IMR-90 (cell line): ENCODE measurements around the gene GHDC. TPM values are rescaled to one million over a fixed set of nuclear protein-coding genes. Genes with fewer than 3 reads are reported as not detected.

Experiments used
- ATAC-seq: fragments of 200-7000 bp; cut with Tn5 transposase; 2 replicates; pipeline ENCODE4 v1.9.1; 2020; ENCODE audit warnings: low read depth, mild to moderate bottlenecking, moderate library complexity
- BruUV-seq: library from RNA; stranded (reverse); fragments of 400-500 nt; replicated peaks from 2 replicates; lab custom pipeline; 2021; lab: Mats Ljungman, UMichigan
- CTCF ChIA-PET: fragments of 300-600 bp; formaldehyde crosslinking; extraction: SDS; loops from one replicate; lab custom pipeline; 2021; ENCODE audit warnings: antibody characterized with exemption; lab: Yijun Ruan, JAX
- POLR2A ChIA-PET: fragments of 300-600 bp; sonication (Branson Sonifier 250); formaldehyde crosslinking; loops from one replicate; lab custom pipeline; 2022; ENCODE audit warnings: antibody characterized with exemption; ENCODE audit not compliant: unreplicated experiment; lab: Charles Lee
- DNase-seq: peaks from one replicate; pipeline ENCODE4 v3.0.0; 2013
- H2AFZ ChIP-seq: replicated peaks from 2 replicates; pipeline ENCODE3; 2013; ENCODE audit warnings: low read length, mild to moderate bottlenecking; ENCODE audit not compliant: poor library complexity
- H2AK5ac ChIP-seq: 2 replicates; pipeline ENCODE4 v1.6.1; 2013; ENCODE audit warnings: low read depth, low read length, inconsistent platforms
- H2AK9ac ChIP-seq: replicated peaks from 2 replicates; pipeline ENCODE3; 2013; ENCODE audit warnings: mild to moderate bottlenecking, low read depth, low read length, moderate library complexity; ENCODE audit not compliant: poor library complexity
- H2BK120ac ChIP-seq: 2 replicates; pipeline ENCODE4 v1.6.1; 2013; ENCODE audit warnings: low read depth, low read length, inconsistent platforms
- H2BK15ac ChIP-seq: 3 replicates; pipeline ENCODE4 v1.6.1; 2013; ENCODE audit warnings: low read depth, low read length, inconsistent platforms
- H2BK20ac ChIP-seq: 2 replicates; pipeline ENCODE4 v1.6.1; 2013; ENCODE audit warnings: low read depth, mild to moderate bottlenecking, inconsistent platforms, low read length, moderate library complexity
- H2BK5ac ChIP-seq: 2 replicates; pipeline ENCODE4 v1.6.1; 2013; ENCODE audit warnings: mild to moderate bottlenecking, low read depth, low read length, inconsistent platforms; ENCODE audit not compliant: poor library complexity, severe bottlenecking
- H3K14ac ChIP-seq: replicated peaks from 2 replicates; pipeline ENCODE4 v1.6.1; 2013; ENCODE audit warnings: low read depth, low read length, inconsistent platforms
- H3K18ac ChIP-seq: 2 replicates; pipeline ENCODE4 v1.6.1; 2013; ENCODE audit warnings: low read depth, low read length, control low read depth
- H3K23ac ChIP-seq: 2 replicates; pipeline ENCODE4 v1.6.1; 2013; ENCODE audit warnings: low read depth, low read length, inconsistent platforms
- H3K27ac ChIP-seq: 2 replicates; pipeline ENCODE4 v1.5.1; 2013; ENCODE audit warnings: mild to moderate bottlenecking, control low read depth, low read length; ENCODE audit not compliant: insufficient read depth
- H3K27me3 ChIP-seq: 2 replicates; pipeline ENCODE4 v1.6.1; 2013; ENCODE audit warnings: low read length; ENCODE audit not compliant: control insufficient read depth, insufficient read depth
- H3K36me3 ChIP-seq: 2 replicates; pipeline ENCODE4 v1.6.1; 2013; ENCODE audit warnings: low read length, mixed read lengths; ENCODE audit not compliant: control insufficient read depth, insufficient read depth
- H3K4ac ChIP-seq: 2 replicates; pipeline ENCODE4 v1.6.1; 2013; ENCODE audit warnings: low read depth, low read length, inconsistent platforms
- H3K4me1 ChIP-seq: 2 replicates; pipeline ENCODE4 v1.6.1; 2013; ENCODE audit warnings: low read length, mixed read lengths; ENCODE audit not compliant: control insufficient read depth, insufficient read depth
- H3K4me2 ChIP-seq: 2 replicates; pipeline ENCODE4 v1.6.1; 2013; ENCODE audit warnings: low read depth, mild to moderate bottlenecking, control low read depth, low read length, moderate library complexity
- H3K4me3 ChIP-seq: 2 replicates; pipeline ENCODE4 v1.5.1; 2013; ENCODE audit warnings: low read depth, mild to moderate bottlenecking, control low read depth, low read length, moderate library complexity; ENCODE audit not compliant: insufficient read depth
- H3K56ac ChIP-seq: 2 replicates; pipeline ENCODE4 v1.6.1; 2013; ENCODE audit warnings: low read length, inconsistent platforms; ENCODE audit not compliant: insufficient read depth; ENCODE audit errors: extremely low read depth
- H3K79me1 ChIP-seq, 2 experiments: 2 replicates each; pipeline ENCODE4 v1.6.1; 2013; ENCODE audit warnings: low read length in 2 of 2, inconsistent platforms in 1 of 2, low read depth in 1 of 2
- H3K9ac ChIP-seq: 2 replicates; pipeline ENCODE4 v1.6.1; 2013; ENCODE audit warnings: low read depth, low read length, control low read depth
- H3K9me1 ChIP-seq: 2 replicates; pipeline ENCODE4 v1.6.1; 2013; ENCODE audit warnings: low read length, inconsistent platforms; ENCODE audit not compliant: insufficient read depth
- H3K9me3 ChIP-seq: 2 replicates; pipeline ENCODE4 v1.6.1; 2013; ENCODE audit warnings: low read length; ENCODE audit not compliant: control insufficient read depth, insufficient read depth
- H4K20me1 ChIP-seq: 2 replicates; pipeline ENCODE4 v1.6.1; 2013; ENCODE audit warnings: low read length, inconsistent platforms; ENCODE audit not compliant: insufficient read depth
- H4K5ac ChIP-seq: 2 replicates; pipeline ENCODE4 v1.6.1; 2013; ENCODE audit warnings: mild to moderate bottlenecking, low read depth, low read length, control low read depth
- H4K8ac ChIP-seq, 2 experiments: 2 replicates each; pipeline ENCODE4 v1.6.1; 2013; ENCODE audit warnings: low read depth in 2 of 2, low read length in 2 of 2, control low read depth in 1 of 2, inconsistent platforms in 1 of 2
- H4K91ac ChIP-seq: 2 replicates; pipeline ENCODE4 v1.6.1; 2013; ENCODE audit warnings: low read depth, low read length, inconsistent platforms; ENCODE audit not compliant: insufficient read depth
- CTCF ChIP-seq: conservative IDR thresholded peaks from 2 replicates; pipeline ENCODE4 v1.5.1; 2012; ENCODE audit warnings: mild to moderate bottlenecking, low read depth, low read length, improper control_type of control experiment
- MAFK ChIP-seq: IDR thresholded peaks from 2 replicates; pipeline ENCODE4 v1.6.1; 2012; ENCODE audit warnings: low read depth, low read length, improper control_type of control experiment
- MXI1 ChIP-seq: IDR thresholded peaks from 2 replicates; pipeline ENCODE4 v1.6.1; 2012; ENCODE audit warnings: low read depth, mild to moderate bottlenecking, low read length, moderate library complexity, borderline replicate concordance
- NFE2L2 ChIP-seq: fragments of 150-350 bp; IDR thresholded peaks from 2 replicates; pipeline ENCODE4 v1.6.1; 2016; ENCODE audit warnings: low read depth, mild to moderate bottlenecking, low read length
- RAD21 ChIP-seq: IDR thresholded peaks from 2 replicates; pipeline ENCODE4 v1.6.1; 2012; ENCODE audit warnings: low read length, improper control_type of control experiment
- RCOR1 ChIP-seq: IDR thresholded peaks from 2 replicates; pipeline ENCODE4 v1.6.1; 2012; ENCODE audit warnings: mild to moderate bottlenecking, low read length, improper control_type of control experiment; ENCODE audit not compliant: insufficient replicate concordance
- SMC3 ChIP-seq: fragments of 150-350 bp; IDR thresholded peaks from 2 replicates; pipeline ENCODE4 v1.6.1; 2016; ENCODE audit warnings: low read depth, mild to moderate bottlenecking, antibody characterized with exemption, low read length, moderate library complexity
- USF2 ChIP-seq: fragments of 150-350 bp; IDR thresholded peaks from 2 replicates; pipeline ENCODE4 v1.6.1; 2017; ENCODE audit warnings: mild to moderate bottlenecking, antibody characterized with exemption, low read length, low read depth
- WGBS, 2 experiments: methylation state at CpG; one replicate each; pipeline versions ENCODE4 v1.1.5 to v1.1.7; 2013; ENCODE audit warnings: missing lambda C conversion rate in 2 of 2; ENCODE audit not compliant: insufficient read length in 1 of 2; ENCODE audit errors: extremely low coverage in 2 of 2; 5-methylcytosine and 5-hydroxymethylcytosine counted together
- dilution Hi-C: fragments of 300-500 bp; cut with HindIII; formaldehyde crosslinking; loops from one replicate; pipeline ENCODE4 v1.14.3; 2018; ENCODE audit warnings: low sequenced_read_pairs; ENCODE audit not compliant: unreplicated experiment
- in situ Hi-C: fragments of 300-500 bp; cut with MboI; formaldehyde crosslinking; loops from 3 replicates; pipeline ENCODE4 v1.14.3; 2019; ENCODE audit warnings: low sequenced_read_pairs, inconsistent platforms, mixed read lengths
- intact Hi-C: fragments of 100-400 bp; cut with micrococcal nuclease; formaldehyde crosslinking; loops from 2 replicates; pipeline ENCODE4 v1.10.0; 2022
- polyA plus RNA-seq, 3 experiments: library from polyadenylated mRNA; depleted of rRNA; stranded (reverse); fragments of >200 nt; gene quantifications; 2 replicates each; pipeline ENCODE4 v1.2.3, GENCODE V29; 2012; ENCODE audit warnings: low replicate concordance in 1 of 3
- total RNA-seq: library from RNA; depleted of rRNA; stranded (reverse); fragments of >200 nt; gene quantifications from 2 replicates; pipeline ENCODE4 v1.2.3, GENCODE V29; 2012

Gene GHDC
- total and polyA plus RNA-seq, 2 of the 4 experiments (the other 2 are of a cell fraction), result 5.2 to 8.1 TPM

GRCh38 chr17:42180922-42181850, 13.1 kb downstream of the GHDC start, which contains the start of gene KCNH4:
Gene KCNH4 (minus strand): TSS chr17:42181142. CDS start chr17:42180945, 197 bp downstream.
- no peak within 1 kb of the TSS for H4K5ac ChIP-seq
- ATAC-seq (peak; percentile 56), DNase-seq (peak; percentile 70)
- 0 out of 2 replicates have a peak, but pooled peaks cover 2% of the 10 kb centered on the region for H4K20me1 ChIP-seq
- no peak within 1 kb of the TSS for H2BK120ac ChIP-seq
- H3K27ac ChIP-seq, result no peak within 1 kb of the TSS
- H3K9me1 ChIP-seq, result no peaks in the 10 kb centered on the region
- ChIA-PET POLR2A (no interaction called here), CTCF (interaction anchor here (0.6 to 1.4 kb wide), 6 partner anchors 14 to 344 kb away, joined by 3 to 7 read pairs (median 3); no protein-coding TSS in a partner anchor)
- no peaks in the 10 kb centered on the region for H3K36me3 ChIP-seq
- H3K79me1 ChIP-seq, result no peaks in the 10 kb centered on the region
- peak within 1 kb of the TSS; percentile 65 for H3K4me2 ChIP-seq
- no peak within 1 kb of the TSS for H2BK5ac ChIP-seq
- H4K91ac ChIP-seq, result no peak within 1 kb of the TSS
- H4K8ac ChIP-seq, result no peak within 1 kb of the TSS
- H3K9me3 ChIP-seq, result no peaks in the 10 kb centered on the region
- no peak within 1 kb of the TSS for H3K23ac ChIP-seq
- no peak within 1 kb of the TSS for H3K4ac ChIP-seq
- H3K9ac ChIP-seq, result no peak within 1 kb of the TSS
- peaks cover 9% of the 10 kb centered on the region for H3K4me1 ChIP-seq
- no peak within 1 kb of the TSS for H3K18ac ChIP-seq
- H2BK15ac ChIP-seq, result no peak within 1 kb of the TSS
- in situ Hi-C loops, result no loop called here
- intact Hi-C loops, result no loop called here
- WGBS, 2 experiments, result 2% methylated on average over 26 of the region's 60 CpGs; no CpG with 5 or more reads in 1 of the 2 experiments
- dilution Hi-C loops, result no loop called here
- H3K27me3 ChIP-seq, result peaks cover 41% of the 10 kb centered on the region
- TF ChIP-seq CTCF (peak; percentile 65), RCOR1 (no peak), MXI1 (peak; percentile 89; the same call in 1 of the 2 replicates), RAD21 (peak; percentile 61), SMC3 (peak; percentile 48), USF2 (peak; percentile 84), NFE2L2 (no peak), MAFK (no peak)
- H3K56ac ChIP-seq, result no peak within 1 kb of the TSS
- no TSS peak for BruUV-seq
- peak within 1 kb of the TSS; percentile 29; the same call in 1 of the 2 replicates for H3K4me3 ChIP-seq
- H2BK20ac ChIP-seq, result no peak within 1 kb of the TSS
- no peak within 1 kb of the TSS for H2AK9ac ChIP-seq
- peak within 1 kb of the TSS; percentile 70 for H2AFZ ChIP-seq
- no peak within 1 kb of the TSS for H3K14ac ChIP-seq
- H2AK5ac ChIP-seq, result no peak within 1 kb of the TSS
